Breast epithelium (tissue), 4 donors: ENCODE data around the gene ANAPC10. TPM values are rescaled to one million over a fixed set of nuclear protein-coding genes. Genes with fewer than 3 reads are reported as not detected.

Source experiments
- DNase-seq, 2 donors: peaks; one replicate each; pipeline ENCODE4 v3.0.0-alpha.2; 2019; ENCODE audit warnings: low spot score in 2 of 2
- H3K27ac ChIP-seq, 2 donors: fragments of 200-600 bp; sonication (generic) in 1 of 2; one replicate each; pipeline ENCODE4 v1.5.1; 2016 to 2019; ENCODE audit warnings: mild to moderate bottlenecking in 1 of 2
- H3K27me3 ChIP-seq, 2 donors: fragments of 200-600 bp; sonication (generic) in 1 of 2; one replicate each; pipeline versions ENCODE4 v1.5.1 to v1.6.0; 2017 to 2019; ENCODE audit warnings: control low read depth in 1 of 2, mild to moderate bottlenecking in 1 of 2
- H3K36me3 ChIP-seq: fragments of 200-600 bp; one replicate; pipeline ENCODE4 v1.5.1; 2019
- H3K4me1 ChIP-seq, 2 donors: fragments of 200-600 bp; sonication (generic); one replicate each; pipeline ENCODE4 v1.5.1; 2016 to 2019; ENCODE audit warnings: control low read depth in 1 of 2
- H3K4me3 ChIP-seq, 3 donors: fragments of 200-600 bp; sonication (generic); 1 replicate in 2 of 3; 2 replicates in 1 of 3; pipeline ENCODE4 v1.5.1; 2016 to 2019; ENCODE audit warnings: mild to moderate bottlenecking in 3 of 3, moderate library complexity in 2 of 3
- H3K9me3 ChIP-seq, 2 donors: fragments of 200-600 bp; sonication (generic) in 1 of 2; one replicate each; pipeline ENCODE4 v1.5.1; 2016 to 2019; ENCODE audit warnings: control low read depth in 1 of 2
- POLR2A ChIP-seq: fragments of 450-650 bp; IDR thresholded peaks from one replicate; pipeline ENCODE4 v1.6.1; 2016; ENCODE audit warnings: antibody characterized with exemption, mild to moderate bottlenecking, moderate library complexity
- POLR2AphosphoS5 ChIP-seq, 3 donors: sonication (generic); formaldehyde crosslinking; IDR thresholded peaks; one replicate each; pipeline ENCODE4 v1.6.1; 2017; ENCODE audit warnings: antibody characterized with exemption in 3 of 3
- intact Hi-C: fragments of 100-400 bp; cut with DNase I; formaldehyde crosslinking; loops from one replicate; pipeline ENCODE4 v1.15.1; 2023; ENCODE audit warnings: low total_unique reads
- total RNA-seq, 3 donors: library from RNA; depleted of rRNA; stranded (reverse); fragments of >200 nt; gene quantifications; one replicate each; pipeline ENCODE4 v1.1.0, GENCODE V29; 2016
- TF ChIP-seq, protein P1 (sequence below), 3 donors: fragments of 450-650 bp; IDR thresholded peaks; one replicate each; pipeline ENCODE4 v1.5.1; 2016 to 2017; ENCODE audit warnings: antibody characterized with exemption in 3 of 3, mild to moderate bottlenecking in 3 of 3, moderate library complexity in 3 of 3

Gene ANAPC10
- total RNA-seq, 3 donors from 2014 or later, result 22.7 to 45.5 (median 38.0) TPM

DNA sequence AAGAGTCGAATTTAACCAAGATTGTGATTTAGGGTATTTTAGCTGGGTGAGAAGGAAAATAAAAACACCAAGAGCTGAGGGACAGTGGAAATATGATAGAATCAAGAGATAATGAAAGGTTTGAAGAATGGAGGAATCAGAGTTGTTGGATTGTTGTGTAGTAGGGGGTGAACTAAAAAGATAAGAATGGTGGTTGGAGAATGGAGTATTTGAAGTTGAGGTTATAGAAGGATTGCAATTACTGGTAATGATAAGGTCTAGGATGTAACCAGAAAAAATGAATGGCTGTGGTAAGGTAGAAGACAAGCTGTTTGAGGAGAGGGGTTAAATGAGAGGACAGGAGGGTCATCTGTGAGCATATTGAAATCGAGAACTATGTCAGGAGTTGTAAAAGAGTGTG lies 4.6 kb upstream of the ANAPC10 start:
- Histone ChIP-seq H3K4me1 (no peaks in the 10 kb centered on the region), H3K27me3 (no peaks in the 10 kb centered on the region), H3K4me3 (no peak overlapping the region), H3K27ac (no peak overlapping the region), H3K9me3 (no peaks in the 10 kb centered on the region), H3K36me3 (no peaks in the 10 kb centered on the region)
- TF ChIP-seq POLR2A (no peak), POLR2AphosphoS5 (IDR thresholded peaks at IDR 0.05) (no peak)
- TF ChIP-seq, protein P1, sequence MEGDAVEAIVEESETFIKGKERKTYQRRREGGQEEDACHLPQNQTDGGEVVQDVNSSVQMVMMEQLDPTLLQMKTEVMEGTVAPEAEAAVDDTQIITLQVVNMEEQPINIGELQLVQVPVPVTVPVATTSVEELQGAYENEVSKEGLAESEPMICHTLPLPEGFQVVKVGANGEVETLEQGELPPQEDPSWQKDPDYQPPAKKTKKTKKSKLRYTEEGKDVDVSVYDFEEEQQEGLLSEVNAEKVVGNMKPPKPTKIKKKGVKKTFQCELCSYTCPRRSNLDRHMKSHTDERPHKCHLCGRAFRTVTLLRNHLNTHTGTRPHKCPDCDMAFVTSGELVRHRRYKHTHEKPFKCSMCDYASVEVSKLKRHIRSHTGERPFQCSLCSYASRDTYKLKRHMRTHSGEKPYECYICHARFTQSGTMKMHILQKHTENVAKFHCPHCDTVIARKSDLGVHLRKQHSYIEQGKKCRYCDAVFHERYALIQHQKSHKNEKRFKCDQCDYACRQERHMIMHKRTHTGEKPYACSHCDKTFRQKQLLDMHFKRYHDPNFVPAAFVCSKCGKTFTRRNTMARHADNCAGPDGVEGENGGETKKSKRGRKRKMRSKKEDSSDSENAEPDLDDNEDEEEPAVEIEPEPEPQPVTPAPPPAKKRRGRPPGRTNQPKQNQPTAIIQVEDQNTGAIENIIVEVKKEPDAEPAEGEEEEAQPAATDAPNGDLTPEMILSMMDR (IDR thresholded peaks at IDR 0.05), result no peak
- intact Hi-C loops, result no loop called here
- DNase-seq, result no peak

DNA sequence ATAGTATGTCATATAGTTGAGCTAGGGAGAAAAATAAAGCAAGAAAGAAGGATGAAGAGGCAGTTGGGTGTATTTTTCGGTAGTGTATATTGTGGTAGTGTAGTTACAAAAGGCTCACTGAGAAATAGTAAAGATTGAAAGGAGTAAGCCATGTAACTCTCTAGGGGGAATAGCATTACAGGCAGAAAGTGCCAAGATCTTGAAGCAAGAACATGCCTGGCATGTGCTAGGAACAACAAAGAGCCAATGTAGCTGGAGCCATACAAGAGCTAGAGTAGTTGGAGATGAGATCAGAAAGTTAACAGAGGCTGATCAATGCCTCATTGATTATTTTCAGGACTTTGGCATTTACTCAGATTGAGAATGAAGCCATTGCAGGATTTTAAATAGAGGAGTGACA lies 3.1 kb upstream of the ANAPC10 start:
- no peak for DNase-seq
- Histone ChIP-seq H3K4me1 (no peaks in the 10 kb centered on the region), H3K4me3 (no peak overlapping the region), H3K36me3 (no peaks in the 10 kb centered on the region), H3K27me3 (no peaks in the 10 kb centered on the region), H3K9me3 (no peaks in the 10 kb centered on the region), H3K27ac (no peak overlapping the region)
- no peak for TF ChIP-seq POLR2A
- no peak for TF ChIP-seq POLR2AphosphoS5 (IDR thresholded peaks at IDR 0.05)
- TF ChIP-seq, protein P1 (IDR thresholded peaks at IDR 0.05), result no peak
- intact Hi-C loops, result no loop called here

DNA sequence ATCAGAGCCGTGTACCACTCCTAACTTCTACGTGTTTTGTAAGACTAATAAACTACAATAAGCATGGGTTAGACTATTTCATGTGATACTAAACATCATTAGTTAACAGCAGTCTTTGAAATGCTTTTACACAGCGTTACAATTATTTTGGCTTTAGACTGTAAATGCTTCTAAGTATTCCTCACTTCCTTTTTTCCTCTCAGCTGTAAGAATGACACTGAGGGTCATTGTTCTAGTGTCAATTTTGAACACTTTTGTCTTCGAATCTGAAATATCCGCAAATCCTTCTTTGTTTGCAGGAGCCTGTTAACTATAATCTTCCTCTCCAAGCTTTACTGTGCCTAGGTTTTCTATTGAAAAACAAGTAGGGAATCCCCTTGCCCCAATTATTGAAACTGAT lies 1.7 kb upstream of the ANAPC10 start:
- Histone ChIP-seq H3K9me3 (no peaks in the 10 kb centered on the region), H3K36me3 (no peaks in the 10 kb centered on the region), H3K27ac (no peak overlapping the region), H3K4me1 (no peaks in the 10 kb centered on the region), H3K27me3 (no peaks in the 10 kb centered on the region), H3K4me3 (peak overlapping the region; percentile 68 to 95 (median 69))
- intact Hi-C loops, result no loop called here
- no peak for DNase-seq
- TF ChIP-seq, protein P1 (IDR thresholded peaks at IDR 0.05), result no peak
- TF ChIP-seq POLR2AphosphoS5 (IDR thresholded peaks at IDR 0.05) (no peak), POLR2A (no peak)

DNA sequence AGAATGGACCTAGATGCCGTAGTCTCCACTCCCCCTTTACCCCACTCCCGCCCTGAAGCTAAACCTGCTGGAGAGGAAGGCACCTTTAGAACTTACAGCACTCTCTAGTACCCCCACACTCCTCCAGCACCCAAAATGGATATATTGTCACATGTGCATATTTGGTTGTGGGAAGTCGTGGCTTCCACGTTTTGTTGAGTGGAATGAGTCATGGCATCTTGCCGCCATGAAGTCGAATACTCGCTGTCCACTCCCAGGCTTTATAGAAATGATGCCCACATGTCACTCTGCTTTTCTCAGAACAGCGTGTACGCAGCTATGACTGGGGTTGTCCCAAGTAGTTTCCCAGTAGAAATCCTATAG lies 660 bp upstream of the ANAPC10 start:
- H3K27me3 ChIP-seq, result no peaks in the 10 kb centered on the region
- intact Hi-C loops, result no loop called here
- H3K27ac ChIP-seq, result peak overlapping the region; percentile 95 to 96
- peaks cover 3% of the 10 kb centered on the region for H3K36me3 ChIP-seq
- peak in 1 of 2 donors; percentile 24 for DNase-seq
- peak overlapping the region; percentile 68 to 95 (median 69) for H3K4me3 ChIP-seq
- TF ChIP-seq POLR2AphosphoS5 (IDR thresholded peaks at IDR 0.05) (no peak), POLR2A (no peak)
- TF ChIP-seq, protein P1 (IDR thresholded peaks at IDR 0.05), result no peak
- H3K4me1 ChIP-seq, result no peaks in the 10 kb centered on the region
- H3K9me3 ChIP-seq, result peaks cover 4 to 7% of the 10 kb centered on the region in 2 donors

DNA sequence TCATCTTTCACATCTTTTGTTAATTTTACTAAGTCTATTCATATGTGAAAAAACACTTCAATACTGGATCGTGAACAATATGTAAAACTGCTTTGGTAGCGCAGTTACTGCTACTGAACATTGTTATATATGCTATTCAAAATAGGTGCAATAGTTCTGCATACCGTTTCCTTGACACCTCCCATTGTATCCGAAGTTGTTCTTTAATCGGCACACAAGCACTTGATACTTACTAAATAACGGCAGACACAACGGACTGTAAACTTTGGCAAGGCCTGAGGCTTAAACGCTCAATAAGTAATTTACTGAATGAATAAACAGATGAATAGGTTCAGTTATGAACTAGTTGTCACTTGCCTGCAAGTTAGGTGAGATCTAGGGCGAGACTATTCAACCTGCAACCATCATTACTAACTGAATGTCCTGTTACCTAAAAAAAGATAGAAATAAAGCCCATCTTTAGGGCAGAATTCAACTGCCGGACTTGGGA lies 620 bp downstream of the ANAPC10 start:
- peaks cover 4% of the 10 kb centered on the region for H3K36me3 ChIP-seq
- no peak for DNase-seq
- H3K9me3 ChIP-seq, result peaks cover 4 to 8% of the 10 kb centered on the region in 2 donors
- H3K4me1 ChIP-seq, result no peaks in the 10 kb centered on the region
- intact Hi-C loops, result no loop called here
- H3K4me3 ChIP-seq, result peak overlapping the region; percentile 68 to 95 (median 69)
- H3K27me3 ChIP-seq, result no peaks in the 10 kb centered on the region
- no peak for TF ChIP-seq POLR2A
- TF ChIP-seq, protein P1 (IDR thresholded peaks at IDR 0.05), result no peak
- TF ChIP-seq POLR2AphosphoS5 (IDR thresholded peaks at IDR 0.05), result no peak
- peak overlapping the region; percentile 95 to 96 for H3K27ac ChIP-seq
